Neural progenitor cell (in vitro differentiated cells): ENCODE results near the gene SIAE. TPM values are rescaled to one million over a fixed set of nuclear protein-coding genes. Genes with fewer than 3 reads are reported as not detected.

ENCODE experiments used
- DNase-seq: peaks from one replicate; pipeline ENCODE4 v3.0.0-alpha.2; 2016; ENCODE audit warnings: low spot score
- H2AFZ ChIP-seq: fragments of 200-600 bp; sonication (generic); replicated peaks from 2 replicates; pipeline ENCODE4 v1.6.1; 2016; ENCODE audit warnings: antibody characterized with exemption
- H3F3A ChIP-seq: fragments of 200-600 bp; sonication (generic); 2 replicates; pipeline ENCODE4 v1.6.1; 2016; ENCODE audit warnings: antibody characterized with exemption, low read depth
- H3K27ac ChIP-seq: fragments of 200-600 bp; sonication (generic); 2 replicates; pipeline ENCODE4 v1.5.1; 2016; ENCODE audit warnings: mild to moderate bottlenecking
- H3K27me3 ChIP-seq: fragments of 200-600 bp; sonication (generic); 2 replicates; pipeline ENCODE4 v1.6.1; 2016; ENCODE audit warnings: mild to moderate bottlenecking, moderate library complexity
- H3K36me3 ChIP-seq: fragments of 200-600 bp; sonication (generic); 2 replicates; pipeline ENCODE4 v1.5.1; 2016
- H3K4me1 ChIP-seq: fragments of 200-600 bp; sonication (generic); 2 replicates; pipeline ENCODE4 v1.6.1; 2016; ENCODE audit warnings: mixed run types
- H3K4me2 ChIP-seq: fragments of 200-600 bp; sonication (generic); 2 replicates; pipeline ENCODE4 v1.6.1; 2016
- H3K4me3 ChIP-seq: fragments of 200-600 bp; sonication (generic); 2 replicates; pipeline ENCODE4 v1.5.1; 2016
- H3K79me2 ChIP-seq: fragments of 200-600 bp; sonication (generic); 2 replicates; pipeline ENCODE4 v1.6.1; 2016; ENCODE audit warnings: low read depth
- H3K9ac ChIP-seq: fragments of 200-600 bp; sonication (generic); 2 replicates; pipeline ENCODE4 v1.6.1; 2016
- H3K9me3 ChIP-seq: fragments of 200-600 bp; sonication (generic); 2 replicates; pipeline ENCODE4 v1.5.1; 2016; ENCODE audit warnings: low read depth
- H4K20me1 ChIP-seq: fragments of 200-600 bp; sonication (generic); 2 replicates; pipeline ENCODE4 v1.6.1; 2016; ENCODE audit warnings: low read depth
- H3K27ac Mint-ChIP-seq: 3 replicates; pipeline ENCODE4 v1.8.0; 2021; ENCODE audit warnings: mixed read lengths
- H3K27me3 Mint-ChIP-seq: 2 replicates; pipeline ENCODE4 v1.8.0; 2022; ENCODE audit warnings: low read depth, mild to moderate bottlenecking, inconsistent platforms, moderate library complexity, mixed read lengths; ENCODE audit not compliant: insufficient read depth
- H3K36me3 Mint-ChIP-seq: 3 replicates; pipeline ENCODE4 v1.8.0; 2021; ENCODE audit warnings: mixed read lengths
- H3K4me1 Mint-ChIP-seq: 3 replicates; pipeline ENCODE4 v1.8.0; 2021; ENCODE audit warnings: mixed read lengths
- H3K4me3 Mint-ChIP-seq: 3 replicates; pipeline ENCODE4 v1.8.0; 2021; ENCODE audit warnings: mild to moderate bottlenecking, moderate library complexity, mixed read lengths
- H3K9me3 Mint-ChIP-seq: 3 replicates; pipeline ENCODE4 v1.8.0; 2020; ENCODE audit warnings: mixed read lengths
- CTCF ChIP-seq: fragments of 200-600 bp; sonication (generic); IDR thresholded peaks from 2 replicates; pipeline ENCODE4 v1.5.1; 2017; ENCODE audit warnings: antibody characterized with exemption, mild to moderate bottlenecking
- EZH2 ChIP-seq: fragments of 200-600 bp; sonication (generic); IDR thresholded peaks from 2 replicates; pipeline ENCODE4 v1.6.1; 2017; ENCODE audit warnings: antibody characterized with exemption, mild to moderate bottlenecking, moderate library complexity
- EZH2phosphoT487 ChIP-seq: fragments of 200-600 bp; sonication (generic); IDR thresholded peaks from 2 replicates; pipeline ENCODE4 v1.6.1; 2017; ENCODE audit warnings: antibody characterized with exemption
- total RNA-seq: library from RNA; depleted of rRNA; stranded (reverse); fragments of >200 nt; gene quantifications from 2 replicates; pipeline ENCODE4 v1.2.3, GENCODE V29; 2015; ENCODE audit warnings: low replicate concordance

The SIAE gene
- total RNA-seq, 1 donor from 2014 or later, result 3.6 TPM

GRCh38 chr11:124658986-124659385, 14.6 kb downstream of the SIAE start:
- no peaks in the 10 kb centered on the region for H3K9me3 Mint-ChIP-seq
- no peaks in the 10 kb centered on the region for H3K27me3 Mint-ChIP-seq
- H3K4me3 ChIP-seq, result no peak overlapping the region
- no peak overlapping the region for H3K27ac Mint-ChIP-seq
- H3K9ac ChIP-seq, result no peak overlapping the region
- no peak overlapping the region for H2AFZ ChIP-seq
- no peak overlapping the region for H3K27ac ChIP-seq
- peaks cover 20% of the 10 kb centered on the region for H3K4me1 ChIP-seq
- H3K36me3 Mint-ChIP-seq, result peaks cover 3% of the 10 kb centered on the region
- H3K36me3 ChIP-seq, result no peaks in the 10 kb centered on the region
- no peaks in the 10 kb centered on the region for H4K20me1 ChIP-seq
- no peaks in the 10 kb centered on the region for H3K27me3 ChIP-seq
- no peaks in the 10 kb centered on the region for H3K9me3 ChIP-seq
- no peak for DNase-seq
- TF ChIP-seq CTCF, result no peak
- no peak for TF ChIP-seq EZH2phosphoT487
- no peak for TF ChIP-seq EZH2
- H3K4me1 Mint-ChIP-seq, result peaks cover 33% of the 10 kb centered on the region
- H3F3A ChIP-seq, result peaks cover 20% of the 10 kb centered on the region
- no peak overlapping the region for H3K4me3 Mint-ChIP-seq
- no peak overlapping the region for H3K4me2 ChIP-seq
- H3K79me2 ChIP-seq, result no peaks in the 10 kb centered on the region

- Mint-ChIP-seq H3K36me3 (peaks cover 3% of the 10 kb centered on the region), H3K4me1 (peaks cover 33% of the 10 kb centered on the region), H3K4me3 (no peak overlapping the region), H3K9me3 (no peaks in the 10 kb centered on the region), H3K27me3 (no peaks in the 10 kb centered on the region), H3K27ac (peak overlapping the region; percentile 46)
- Histone ChIP-seq H3K36me3 (no peaks in the 10 kb centered on the region), H3K9me3 (no peaks in the 10 kb centered on the region), H3K4me2 (no peak overlapping the region), H3K4me1 (peaks cover 20% of the 10 kb centered on the region), H3K4me3 (no peak overlapping the region), H3F3A (peaks cover 20% of the 10 kb centered on the region), H3K79me2 (no peaks in the 10 kb centered on the region), H4K20me1 (no peaks in the 10 kb centered on the region), H3K27ac (no peak overlapping the region), H2AFZ (no peak overlapping the region), H3K9ac (no peak overlapping the region), H3K27me3 (no peaks in the 10 kb centered on the region)
- TF ChIP-seq CTCF (no peak), EZH2phosphoT487 (no peak), EZH2 (no peak)
- no peak for DNase-seq
These were observed 15.0 kb downstream of the SIAE start for GRCh38 chr11:124658501-124658900.

- Mint-ChIP-seq H3K36me3 (peaks cover 7% of the 10 kb centered on the region), H3K9me3 (no peaks in the 10 kb centered on the region), H3K4me1 (peaks cover 33% of the 10 kb centered on the region), H3K27me3 (no peaks in the 10 kb centered on the region), H3K27ac (peak overlapping the region; percentile 40), H3K4me3 (peak overlapping the region; percentile 70)
- DNase-seq, result no peak
- Histone ChIP-seq H3K27me3 (no peaks in the 10 kb centered on the region), H3K9me3 (no peaks in the 10 kb centered on the region), H4K20me1 (no peaks in the 10 kb centered on the region), H3K27ac (no peak overlapping the region), H3K4me2 (no peak overlapping the region), H3K9ac (no peak overlapping the region), H3F3A (peaks cover 20% of the 10 kb centered on the region), H3K4me3 (no peak overlapping the region), H3K4me1 (peaks cover 20% of the 10 kb centered on the region), H2AFZ (no peak overlapping the region), H3K36me3 (no peaks in the 10 kb centered on the region), H3K79me2 (no peaks in the 10 kb centered on the region)
- TF ChIP-seq EZH2 (no peak), CTCF (no peak), EZH2phosphoT487 (no peak)
These were observed 15.6 kb downstream of the SIAE start for GRCh38 chr11:124657904-124658303.
